Measurements from ENCODE around the gene ZNF611.
"Not testable (repeated sequence)": the region's sequence is repeated elsewhere in the genome, so short reads cannot be mapped to it uniquely, and the experiment has no call there.

Gene ZNF611

GRCh38 chr19:52734893-52735661 is at the start of gene ZNF611:
Gene ZNF611 (minus strand): TSS chr19:52735044. CDS start chr19:52715894, 19,150 bp downstream.
- peak; percentile 99 for DNase-seq (ENCODE audit: low read depth)

DNA sequence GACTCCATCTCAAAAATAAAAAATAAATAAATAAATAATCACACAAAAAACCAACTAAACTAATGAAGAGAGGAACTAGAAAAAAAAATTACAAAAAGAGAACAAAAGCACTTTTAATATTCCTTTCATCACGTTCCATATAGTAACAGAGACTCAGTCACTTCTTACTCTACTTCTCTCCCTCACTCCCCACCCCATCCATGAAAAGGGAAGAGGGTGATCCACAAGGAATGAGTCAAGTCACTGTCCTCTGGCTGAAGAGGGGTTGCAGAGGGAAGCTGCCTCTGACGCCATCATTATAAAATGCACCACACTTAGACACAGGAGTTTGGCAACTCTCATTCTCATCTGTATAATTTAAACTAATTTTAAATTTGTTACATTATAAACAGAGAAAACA is 48.0 kb upstream of the ZNF611 start:
- not testable (repeated sequence) for DNase-seq (ENCODE audit: low read depth)

DNA sequence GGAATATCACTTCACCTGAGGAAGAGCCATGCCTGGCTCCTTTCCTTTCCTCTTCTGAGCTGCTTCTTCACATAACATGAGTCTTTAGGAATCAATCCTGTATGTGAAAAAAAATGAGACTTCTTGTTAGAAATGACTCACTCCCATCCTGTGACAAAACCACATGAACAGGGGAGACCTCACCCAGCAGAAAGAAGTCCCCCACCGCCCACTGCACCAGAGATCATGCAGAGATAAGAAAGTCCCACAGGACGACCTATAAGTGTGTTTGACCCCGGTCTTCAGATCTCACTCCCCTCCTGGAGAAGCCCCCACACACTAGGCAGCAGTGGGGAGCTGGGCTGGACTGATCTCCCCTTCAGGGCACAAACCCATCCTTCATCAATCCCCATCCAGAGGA is 44.0 kb upstream of the ZNF611 start:
- peak; percentile 61 for DNase-seq (ENCODE audit: low read depth)

- not testable (repeated sequence) for DNase-seq (ENCODE audit: low read depth)
These were observed 21.6 kb upstream of the ZNF611 start for GRCh38 chr19:52756447-52756846.

DNA sequence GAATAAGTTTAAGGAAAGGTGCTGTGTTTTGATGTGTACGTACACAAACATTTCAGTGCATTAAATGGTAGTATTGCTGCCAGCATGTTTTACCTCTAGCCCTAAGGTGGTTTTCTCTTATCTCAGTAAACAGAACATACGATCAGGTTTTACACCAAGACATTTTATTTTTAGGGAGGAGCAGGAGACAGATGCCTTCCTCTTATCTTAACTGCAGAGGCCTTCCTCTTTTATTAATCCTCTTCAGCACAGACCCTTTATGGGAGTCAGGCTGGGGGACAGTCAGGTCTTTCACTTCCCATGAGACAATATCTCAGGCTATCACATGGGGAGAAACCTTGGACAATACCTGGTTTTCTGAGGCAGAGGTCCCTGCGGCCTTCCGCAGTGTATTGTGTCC is 14.9 kb upstream of the ZNF611 start:
- no peak for DNase-seq (ENCODE audit: low read depth)

DNA sequence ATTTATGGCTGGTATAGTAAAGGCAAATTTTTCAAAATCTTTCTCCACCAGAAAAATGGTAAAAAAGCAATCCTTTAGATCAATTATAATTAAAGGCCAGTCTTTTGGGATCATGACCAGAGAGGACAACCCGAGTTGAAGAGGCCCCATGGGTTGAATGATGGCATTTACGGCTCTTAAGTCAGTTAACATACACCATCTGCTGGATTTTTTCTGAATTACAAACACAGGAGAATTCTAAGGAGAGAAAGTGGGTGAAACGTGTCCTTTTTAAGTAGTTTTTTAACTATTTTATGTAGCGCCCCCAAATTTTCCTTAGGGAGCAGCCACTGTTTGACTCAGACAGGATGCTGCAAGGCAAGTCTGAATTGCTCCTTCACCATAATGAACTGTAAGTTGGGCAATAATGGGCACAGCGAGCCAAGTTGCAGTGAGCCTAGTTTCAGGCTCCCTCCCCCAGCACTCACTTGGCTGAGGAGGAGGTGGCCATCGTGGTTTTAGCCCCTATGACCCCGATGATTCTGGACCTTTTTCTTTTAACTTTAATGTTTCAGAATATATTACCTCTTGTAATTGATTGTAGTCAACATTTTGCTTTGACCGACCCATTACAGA is 13.6 kb upstream of the ZNF611 start:
- DNase-seq (ENCODE audit: low read depth) = no peak

DNA sequence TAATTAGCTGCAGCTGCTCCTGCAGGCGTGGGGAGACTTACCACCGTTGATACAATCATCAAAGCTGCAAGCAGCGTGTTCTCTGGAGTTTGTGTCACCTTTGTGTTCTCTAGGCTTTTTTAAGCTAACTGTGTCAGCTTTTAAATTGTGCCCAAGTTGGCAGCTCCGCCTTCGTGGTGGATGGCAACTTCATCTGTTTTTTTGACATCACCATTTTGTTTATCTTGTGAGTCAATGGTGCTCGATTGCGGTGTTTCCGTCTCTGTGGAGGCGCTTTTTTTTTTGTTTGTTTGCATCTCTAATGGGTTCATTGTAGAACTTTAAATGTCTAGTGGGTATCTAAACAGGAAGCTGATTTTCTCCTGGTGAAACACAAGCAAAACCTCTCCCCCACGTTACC is 11.1 kb upstream of the ZNF611 start:
- DNase-seq (ENCODE audit: low read depth) = not testable (repeated sequence)

- no peak for DNase-seq (ENCODE audit: low read depth)
These were observed 8.2 kb upstream of the ZNF611 start for GRCh38 chr19:52743091-52743490.

- no peak for DNase-seq (ENCODE audit: low read depth)
These were observed 7.7 kb upstream of the ZNF611 start for GRCh38 chr19:52742516-52742915.

DNA sequence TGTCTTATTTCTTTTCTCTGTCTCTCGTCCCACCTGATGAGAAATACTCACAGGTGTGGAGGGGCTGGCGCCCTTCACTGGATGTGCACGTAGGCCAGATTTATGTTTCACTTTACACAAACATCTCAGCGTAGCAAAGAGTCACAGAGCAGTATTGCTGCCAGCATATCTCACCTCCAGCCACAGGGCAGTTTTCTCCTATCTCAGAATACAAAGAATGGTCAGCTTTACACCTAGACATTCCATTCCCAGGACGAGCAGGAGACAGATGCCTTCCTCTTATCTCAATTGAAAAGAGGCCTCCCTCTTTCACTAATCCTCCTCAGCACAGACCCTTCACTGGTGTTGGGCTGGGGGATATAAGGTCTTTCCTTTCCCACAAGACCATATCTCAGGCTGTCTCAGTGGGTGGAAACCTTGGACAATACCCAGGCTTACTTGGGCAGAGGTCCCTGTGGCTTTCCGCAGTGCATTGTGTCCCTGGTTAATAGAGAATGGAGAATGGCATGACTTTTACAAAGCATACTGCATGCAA is 7.2 kb upstream of the ZNF611 start:
- no peak for DNase-seq (ENCODE audit: low read depth)

DNA sequence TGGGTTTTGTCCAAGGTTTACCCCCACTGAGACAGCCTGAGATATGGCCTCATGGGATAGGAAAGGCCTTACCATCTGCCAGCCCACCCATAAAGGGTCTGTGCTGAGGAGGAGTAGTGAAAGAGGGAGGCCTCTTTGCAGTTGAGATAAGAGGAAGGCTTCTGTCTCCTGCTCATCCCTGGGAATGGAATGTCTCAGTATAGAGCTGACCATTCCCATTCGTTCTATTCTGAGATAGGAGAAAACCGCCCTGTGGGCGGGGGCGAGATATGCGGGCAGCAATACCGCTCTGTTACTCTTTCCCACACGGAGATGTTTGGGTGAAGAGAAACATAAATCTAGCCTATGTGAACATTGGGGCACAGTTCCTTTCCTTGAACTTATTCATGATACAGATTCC is 6.5 kb upstream of the ZNF611 start:
- not testable (repeated sequence) for DNase-seq (ENCODE audit: low read depth)

GRCh38 chr19:52739576-52739975 is 4.7 kb upstream of the ZNF611 start:
- no peak for DNase-seq (ENCODE audit: low read depth)

GRCh38 chr19:52735734-52736133 is 890 bp upstream of the ZNF611 start:
- DNase-seq (ENCODE audit: low read depth) = no peak

DNA sequence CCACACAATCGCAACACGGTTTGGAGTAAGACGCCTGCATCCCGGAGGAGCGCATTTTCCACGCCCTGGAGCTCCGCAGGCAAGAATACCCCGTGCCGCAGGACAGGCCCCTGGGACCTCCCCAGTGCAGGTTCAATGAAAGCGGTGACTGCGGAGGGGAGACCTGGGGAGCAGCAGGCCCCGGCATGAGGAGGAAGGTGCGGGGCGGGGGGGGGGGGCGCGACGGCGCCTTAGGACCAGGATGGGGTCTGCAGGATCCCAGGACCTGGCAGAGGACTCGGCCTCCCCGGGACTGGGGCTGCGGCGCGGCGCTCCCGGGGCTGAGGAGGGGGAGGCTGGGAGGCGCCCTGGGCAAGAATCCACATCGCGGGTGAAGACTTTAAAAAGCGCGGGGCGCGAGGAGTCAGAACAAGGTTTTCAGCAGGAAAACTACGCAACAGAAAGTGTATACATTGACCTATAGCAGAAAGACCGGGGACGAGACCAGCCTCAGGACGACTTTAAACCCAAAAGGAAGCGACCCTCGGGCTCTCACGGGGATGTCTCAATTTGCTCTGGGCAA is 432 bp downstream of the ZNF611 start:
- no peak for DNase-seq (ENCODE audit: low read depth)

GRCh38 chr19:52726051-52726450 is 8.8 kb downstream of the ZNF611 start:
- not testable (repeated sequence) for DNase-seq (ENCODE audit: low read depth)

GRCh38 chr19:52725528-52725961 is 9.3 kb downstream of the ZNF611 start:
- DNase-seq (ENCODE audit: low read depth) = no peak

DNA sequence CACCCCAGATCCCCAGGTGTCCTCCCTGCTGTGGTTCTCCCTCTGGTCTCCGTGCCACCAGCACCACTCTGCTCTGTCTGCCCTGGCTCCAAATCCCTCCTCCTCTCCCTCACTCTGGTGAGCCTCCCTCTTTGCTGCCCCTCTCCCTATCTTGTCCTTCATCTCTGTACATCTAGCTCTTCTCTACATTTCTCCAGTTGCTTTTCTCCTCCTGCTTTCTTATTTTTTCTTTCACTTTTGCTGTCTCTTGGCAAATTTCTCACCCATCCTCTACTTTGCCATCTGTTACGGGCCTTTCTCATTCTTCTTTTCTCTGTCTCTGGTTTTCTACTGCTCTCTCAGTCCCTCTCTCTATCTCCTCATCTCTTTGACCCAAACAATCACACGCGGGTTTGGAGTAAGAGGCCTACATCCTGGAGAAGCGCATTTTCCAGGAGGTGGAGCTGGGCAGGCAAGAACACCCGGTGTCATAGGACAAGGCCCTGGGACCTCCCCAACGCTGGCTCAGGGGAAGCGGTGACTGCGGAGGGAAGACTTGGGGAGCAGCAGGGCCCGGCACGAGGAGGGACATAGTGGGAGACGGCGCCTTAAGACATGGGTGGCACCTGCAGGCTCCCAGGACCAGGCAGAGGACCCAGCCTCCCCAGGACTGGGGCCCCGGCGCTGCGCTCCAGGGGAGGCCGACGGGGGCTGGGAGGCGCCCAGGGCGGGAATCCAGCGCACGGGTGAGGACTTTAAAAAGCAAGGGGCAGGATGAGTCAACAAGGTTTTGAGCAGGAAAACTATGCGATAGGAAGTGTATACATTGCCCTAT is 9.9 kb downstream of the ZNF611 start:
- DNase-seq (ENCODE audit: low read depth) = no peak

- DNase-seq (ENCODE audit: low read depth) = not testable (repeated sequence)
These were observed 10.8 kb downstream of the ZNF611 start for GRCh38 chr19:52723907-52724598.

DNA sequence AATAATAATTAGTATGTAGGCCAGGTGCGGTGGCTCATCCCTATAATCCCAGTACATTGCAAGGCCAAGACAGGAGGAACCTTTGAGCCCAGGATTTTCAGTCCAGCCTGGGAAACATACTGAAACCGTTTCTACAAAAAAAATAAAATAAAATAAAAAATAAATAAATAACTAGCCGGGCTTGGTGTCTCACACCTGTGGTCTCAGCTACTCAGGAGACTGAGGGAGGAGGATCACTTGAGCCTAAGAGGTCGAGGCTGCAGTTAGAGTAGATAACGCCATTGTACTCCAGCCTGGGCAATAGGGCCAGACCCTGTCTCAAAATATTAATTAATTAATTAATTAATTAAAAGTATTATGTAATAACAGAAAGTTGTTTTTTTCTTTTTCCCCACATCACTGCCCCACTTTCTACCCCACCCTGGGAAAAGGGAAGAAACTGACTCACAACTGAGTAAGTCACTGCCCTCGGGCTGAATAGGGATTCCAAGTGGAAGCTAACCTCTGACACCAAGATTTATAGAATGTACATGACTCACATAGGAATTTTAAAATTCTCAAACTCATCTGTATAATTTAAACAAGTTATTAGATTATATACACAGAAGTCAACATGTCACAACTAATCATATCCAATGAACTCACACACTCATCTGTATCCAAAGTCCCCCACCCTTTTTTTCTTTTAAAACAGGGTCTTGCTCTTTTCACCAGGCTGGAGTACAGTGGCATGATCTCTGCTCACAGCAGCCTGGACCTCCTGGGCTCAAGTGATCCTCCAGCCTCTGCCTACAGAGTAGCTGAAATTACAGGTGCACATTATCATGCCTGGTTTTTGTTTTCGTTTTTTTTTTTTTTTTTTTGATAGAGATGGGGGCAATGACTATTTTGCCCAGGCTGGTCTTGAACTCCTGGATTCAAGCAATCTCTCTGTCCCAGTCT is 12.5 kb downstream of the ZNF611 start:
- no peak for DNase-seq (ENCODE audit: low read depth)

DNA sequence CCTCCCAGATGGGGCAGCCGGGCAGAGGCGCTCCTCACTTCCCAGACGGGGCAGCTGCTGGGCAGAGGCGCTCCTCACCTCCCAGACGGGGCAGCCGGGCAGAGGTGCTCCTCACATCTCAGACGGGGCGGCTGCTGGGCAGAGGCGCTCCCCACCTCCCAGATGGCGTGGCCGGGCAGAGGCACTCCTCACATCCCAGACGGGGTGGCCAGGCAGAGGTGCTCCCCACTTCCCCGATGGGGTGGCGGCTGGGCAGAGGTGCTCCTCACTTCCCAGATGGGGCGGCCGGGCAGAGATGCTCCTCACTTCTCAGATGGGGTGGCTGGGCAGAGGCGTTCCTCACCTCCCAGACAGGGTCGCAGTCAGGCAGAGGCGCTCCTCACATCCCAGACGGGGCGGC is 14.3 kb downstream of the ZNF611 start:
- not testable (repeated sequence) for DNase-seq (ENCODE audit: low read depth)
